Measurements from ENCODE around the gene ITGA8.

ITGA8 gene

DNA sequence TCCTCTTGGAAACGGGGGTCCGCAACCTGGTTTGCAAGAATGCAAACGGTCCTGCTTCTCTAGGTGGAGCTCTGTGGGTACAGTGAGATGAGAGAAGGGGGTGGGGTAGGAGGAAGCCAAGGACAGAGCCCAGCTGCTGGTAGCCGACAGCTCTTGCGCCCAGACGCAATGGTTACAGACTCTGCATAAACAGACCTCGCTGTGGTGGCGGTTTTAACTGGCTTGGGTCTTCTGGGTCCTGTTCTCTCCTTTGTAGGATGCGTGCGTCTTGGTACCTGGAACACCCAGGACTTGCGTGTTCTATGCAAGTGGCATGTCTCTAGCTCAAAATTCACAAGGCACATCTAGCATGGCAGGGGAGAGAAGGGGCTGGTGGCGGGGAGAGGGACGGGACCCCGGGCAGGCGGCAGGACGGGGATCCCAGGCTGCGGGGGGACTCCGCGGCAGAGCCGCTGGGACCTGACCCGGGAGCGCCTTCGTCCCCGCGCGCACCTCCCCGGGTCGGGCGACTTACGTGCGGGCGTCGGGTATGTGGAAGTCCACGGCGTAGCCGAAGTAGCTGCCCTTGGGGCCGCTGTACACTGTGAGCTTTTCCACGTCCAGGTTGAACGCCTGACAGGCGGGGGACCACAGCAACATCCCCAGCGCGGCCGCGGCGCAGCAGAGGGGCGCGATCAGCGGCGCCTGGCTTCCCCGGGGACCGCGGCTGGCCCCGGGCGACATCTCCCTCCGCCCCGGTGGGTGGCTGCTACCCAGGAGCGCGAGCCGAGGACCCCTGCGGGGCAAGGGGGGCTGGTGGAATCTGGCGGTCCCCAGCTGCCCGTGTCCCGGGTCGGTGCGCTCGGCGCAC, 448 bp downstream of the ITGA8 start:
- no peaks in the 10 kb centered on the region for H3K4me1 ChIP-seq (ENCODE audit: control insufficient read depth, insufficient read depth, low read length)
- peak overlapping the region; percentile 40 for H3K4me3 ChIP-seq (ENCODE audit: insufficient read depth, low read depth, low read length)
- H3K9me3 ChIP-seq (ENCODE audit: control insufficient read depth, low read length): no peaks in the 10 kb centered on the region
- H3K27ac ChIP-seq (ENCODE audit: insufficient read depth, low read depth, low read length, poor library complexity, severe bottlenecking): no peak overlapping the region
- H3K36me3 ChIP-seq (ENCODE audit: control insufficient read depth, insufficient read depth, low read length): no peaks in the 10 kb centered on the region
- H3K27me3 ChIP-seq (ENCODE audit: control insufficient read depth, insufficient read depth, low read length, poor library complexity, severe bottlenecking): peaks cover 37% of the 10 kb centered on the region
- 2 to 3% methylated on average over 67 of the region's 67 CpGs for WGBS, 2 experiments

DNA sequence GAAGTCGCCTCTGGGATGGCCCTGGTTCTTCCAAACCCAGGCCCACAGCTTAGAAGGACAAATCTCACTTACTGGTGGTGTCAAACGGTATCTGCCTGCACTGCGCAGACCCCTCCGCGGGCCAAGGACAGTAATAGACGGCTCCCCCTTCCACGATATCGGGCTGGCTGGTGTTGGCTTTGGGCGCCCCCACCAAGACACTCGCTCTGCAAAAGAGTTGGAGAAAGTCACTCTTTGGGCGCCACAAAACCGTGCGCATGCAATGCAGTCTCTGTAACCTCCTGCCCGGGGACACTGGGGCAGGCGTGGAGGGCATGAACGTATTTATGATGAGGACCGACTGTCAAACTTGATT, 1.1 kb downstream of the ITGA8 start:
- Histone ChIP-seq H3K27me3 (ENCODE audit: control insufficient read depth, insufficient read depth, low read length, poor library complexity, severe bottlenecking) (peaks cover 37% of the 10 kb centered on the region), H3K4me3 (ENCODE audit: insufficient read depth, low read depth, low read length) (peak overlapping the region; percentile 40), H3K27ac (ENCODE audit: insufficient read depth, low read depth, low read length, poor library complexity, severe bottlenecking) (no peak overlapping the region), H3K36me3 (ENCODE audit: control insufficient read depth, insufficient read depth, low read length) (no peaks in the 10 kb centered on the region), H3K9me3 (ENCODE audit: control insufficient read depth, low read length) (no peaks in the 10 kb centered on the region), H3K4me1 (ENCODE audit: control insufficient read depth, insufficient read depth, low read length) (no peaks in the 10 kb centered on the region)
- WGBS, 2 experiments: 49 to 52% methylated on average over 17 of the region's 17 CpGs

DNA sequence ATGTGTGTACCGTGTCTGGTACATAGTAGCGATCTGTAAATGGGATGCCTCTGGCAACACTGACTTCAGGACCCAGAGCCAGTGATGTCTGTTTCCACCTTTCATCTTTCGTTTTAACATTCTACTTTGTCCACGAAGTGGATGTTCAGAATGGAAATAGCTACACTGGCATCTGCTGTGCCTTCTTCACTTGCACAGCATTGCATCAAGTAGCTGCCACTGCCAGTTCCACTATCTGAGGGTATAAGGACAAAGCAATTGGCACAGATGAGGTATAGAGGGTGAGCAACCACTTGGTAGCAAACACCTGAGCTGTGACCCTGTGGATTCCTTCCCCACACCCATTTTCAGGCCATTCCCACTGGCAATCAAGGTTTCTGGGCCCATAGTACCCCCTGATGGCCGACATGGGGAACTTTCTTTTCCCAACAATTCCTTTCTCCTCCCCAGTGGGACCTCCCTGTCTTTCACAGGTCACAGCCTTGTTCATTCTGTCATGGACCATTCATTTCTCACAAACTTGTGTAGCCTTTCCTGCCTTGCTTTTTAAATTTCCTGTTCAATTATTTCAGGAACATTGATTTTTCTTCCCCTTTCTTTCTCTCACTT, 4.0 kb downstream of the ITGA8 start:
- Histone ChIP-seq H3K36me3 (ENCODE audit: control insufficient read depth, insufficient read depth, low read length) (no peaks in the 10 kb centered on the region), H3K9me3 (ENCODE audit: control insufficient read depth, low read length) (no peaks in the 10 kb centered on the region), H3K4me3 (ENCODE audit: insufficient read depth, low read depth, low read length) (no peak overlapping the region), H3K4me1 (ENCODE audit: control insufficient read depth, insufficient read depth, low read length) (no peaks in the 10 kb centered on the region), H3K27ac (ENCODE audit: insufficient read depth, low read depth, low read length, poor library complexity, severe bottlenecking) (no peak overlapping the region), H3K27me3 (ENCODE audit: control insufficient read depth, insufficient read depth, low read length, poor library complexity, severe bottlenecking) (peaks cover 33% of the 10 kb centered on the region)
- 58 to 61% methylated on average over 5 of the region's 5 CpGs for WGBS, 2 experiments

DNA sequence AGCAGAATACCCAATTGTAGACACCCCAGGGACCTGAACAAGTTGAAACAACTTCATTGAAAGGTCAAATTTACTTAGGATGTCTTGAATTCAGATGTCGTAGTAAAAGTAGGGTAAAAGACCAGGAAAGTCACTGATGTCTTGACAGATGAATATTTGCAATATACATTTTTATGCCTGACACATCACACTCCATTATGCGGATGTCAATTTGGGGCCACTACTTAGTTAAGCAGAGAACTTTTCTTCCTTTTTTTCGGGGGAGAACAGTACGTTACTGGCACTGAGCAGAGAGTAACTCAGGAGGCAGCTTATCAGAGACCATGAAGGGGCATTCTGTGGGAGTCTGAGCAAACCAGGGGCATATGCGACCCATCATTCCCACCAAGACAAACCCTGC, 4.9 kb downstream of the ITGA8 start:
- no peak overlapping the region for H3K4me3 ChIP-seq (ENCODE audit: insufficient read depth, low read depth, low read length)
- peaks cover 24% of the 10 kb centered on the region for H3K27me3 ChIP-seq (ENCODE audit: control insufficient read depth, insufficient read depth, low read length, poor library complexity, severe bottlenecking)
- H3K27ac ChIP-seq (ENCODE audit: insufficient read depth, low read depth, low read length, poor library complexity, severe bottlenecking): no peak overlapping the region
- H3K36me3 ChIP-seq (ENCODE audit: control insufficient read depth, insufficient read depth, low read length): no peaks in the 10 kb centered on the region
- no peaks in the 10 kb centered on the region for H3K9me3 ChIP-seq (ENCODE audit: control insufficient read depth, low read length)
- no peaks in the 10 kb centered on the region for H3K4me1 ChIP-seq (ENCODE audit: control insufficient read depth, insufficient read depth, low read length)
- 90 to 95% methylated on average over 5 of the region's 5 CpGs for WGBS, 2 experiments

DNA sequence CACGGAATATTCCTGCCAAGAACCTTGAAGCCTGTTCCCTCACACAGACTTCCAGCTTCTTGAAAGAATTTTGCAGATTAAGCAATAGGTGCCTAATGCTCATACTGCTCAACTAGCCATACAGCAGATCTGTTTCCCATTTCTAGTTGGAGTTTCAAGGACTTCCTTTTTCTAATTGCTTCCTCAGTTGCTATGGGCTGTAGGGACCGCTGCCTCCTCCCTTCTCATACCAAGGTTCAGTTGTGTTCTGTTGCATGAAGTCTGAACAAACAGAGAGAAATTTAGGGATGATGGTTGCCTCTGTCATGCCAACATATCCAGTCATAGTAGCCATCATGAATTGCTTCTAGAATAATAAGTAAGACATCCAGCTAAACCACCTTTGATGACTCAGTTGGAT, 6.8 kb downstream of the ITGA8 start:
- H3K36me3 ChIP-seq (ENCODE audit: control insufficient read depth, insufficient read depth, low read length): no peaks in the 10 kb centered on the region
- no peak overlapping the region for H3K27ac ChIP-seq (ENCODE audit: insufficient read depth, low read depth, low read length, poor library complexity, severe bottlenecking)
- no peaks in the 10 kb centered on the region for H3K4me1 ChIP-seq (ENCODE audit: control insufficient read depth, insufficient read depth, low read length)
- no peaks in the 10 kb centered on the region for H3K9me3 ChIP-seq (ENCODE audit: control insufficient read depth, low read length)
- 95 to 100% methylated on average over 2 of the region's 2 CpGs for WGBS, 2 experiments
- peaks cover 5% of the 10 kb centered on the region for H3K27me3 ChIP-seq (ENCODE audit: control insufficient read depth, insufficient read depth, low read length, poor library complexity, severe bottlenecking)
- no peak overlapping the region for H3K4me3 ChIP-seq (ENCODE audit: insufficient read depth, low read depth, low read length)

DNA sequence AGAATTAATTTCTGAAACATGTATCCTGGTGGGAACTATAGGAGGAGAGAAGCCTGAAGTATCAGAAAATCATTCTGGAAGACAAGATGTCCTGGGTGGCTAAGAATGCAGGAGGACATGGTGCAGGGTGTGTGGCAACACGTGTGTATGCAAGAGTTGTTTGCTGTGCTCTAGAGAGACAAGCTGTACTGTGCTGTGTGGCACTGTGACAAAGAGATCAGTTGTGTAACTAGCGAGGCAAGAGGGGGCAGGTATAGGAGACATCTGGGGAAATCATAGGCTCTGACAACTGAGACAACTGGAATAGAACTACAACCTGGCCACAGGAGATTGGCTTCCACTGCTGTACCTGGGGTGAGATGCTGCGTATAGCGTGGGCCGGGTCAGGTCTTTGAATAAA, 9.3 kb downstream of the ITGA8 start:
- 89 to 94% methylated on average over 5 of the region's 5 CpGs for WGBS, 2 experiments

DNA sequence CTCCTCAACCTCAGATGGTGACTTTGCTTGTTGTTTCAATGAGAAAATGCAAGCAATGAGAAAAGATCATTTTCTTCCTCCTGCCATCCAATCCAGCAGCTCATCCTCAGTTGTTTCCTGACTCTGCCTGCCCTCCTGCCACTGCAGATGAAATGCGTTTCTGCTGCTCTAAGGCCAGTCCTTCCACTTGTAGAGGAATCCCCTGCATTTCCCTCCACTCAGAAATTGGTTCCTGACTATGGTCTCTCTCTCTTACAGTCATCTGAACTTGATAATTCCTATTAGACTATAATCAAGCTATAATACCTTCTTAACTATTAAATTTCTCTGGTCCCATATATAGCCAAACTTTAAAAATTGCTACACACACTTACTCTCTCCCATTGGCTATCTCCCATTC, 14.4 kb downstream of the ITGA8 start:
- no peak overlapping the region for H3K4me3 ChIP-seq (ENCODE audit: insufficient read depth, low read depth, low read length)
- no peaks in the 10 kb centered on the region for H3K36me3 ChIP-seq (ENCODE audit: control insufficient read depth, insufficient read depth, low read length)
- H3K4me1 ChIP-seq (ENCODE audit: control insufficient read depth, insufficient read depth, low read length): no peaks in the 10 kb centered on the region
- no peak overlapping the region for H3K27ac ChIP-seq (ENCODE audit: insufficient read depth, low read depth, low read length, poor library complexity, severe bottlenecking)
- no peaks in the 10 kb centered on the region for H3K9me3 ChIP-seq (ENCODE audit: control insufficient read depth, low read length)
- 86 to 93% methylated on average over 1 of the region's 1 CpG for WGBS, 2 experiments
- H3K27me3 ChIP-seq (ENCODE audit: control insufficient read depth, insufficient read depth, low read length, poor library complexity, severe bottlenecking): no peaks in the 10 kb centered on the region

More for the DNA sequence above, 9.3 kb downstream of the ITGA8 start:
- Histone ChIP-seq H3K9me3 (ENCODE audit: control insufficient read depth, low read length) (no peaks in the 10 kb centered on the region), H3K27me3 (ENCODE audit: control insufficient read depth, insufficient read depth, low read length, poor library complexity, severe bottlenecking) (no peaks in the 10 kb centered on the region), H3K27ac (ENCODE audit: insufficient read depth, low read depth, low read length, poor library complexity, severe bottlenecking) (no peak overlapping the region), H3K4me3 (ENCODE audit: insufficient read depth, low read depth, low read length) (no peak overlapping the region), H3K4me1 (ENCODE audit: control insufficient read depth, insufficient read depth, low read length) (no peaks in the 10 kb centered on the region), H3K36me3 (ENCODE audit: control insufficient read depth, insufficient read depth, low read length) (no peaks in the 10 kb centered on the region)

DNA sequence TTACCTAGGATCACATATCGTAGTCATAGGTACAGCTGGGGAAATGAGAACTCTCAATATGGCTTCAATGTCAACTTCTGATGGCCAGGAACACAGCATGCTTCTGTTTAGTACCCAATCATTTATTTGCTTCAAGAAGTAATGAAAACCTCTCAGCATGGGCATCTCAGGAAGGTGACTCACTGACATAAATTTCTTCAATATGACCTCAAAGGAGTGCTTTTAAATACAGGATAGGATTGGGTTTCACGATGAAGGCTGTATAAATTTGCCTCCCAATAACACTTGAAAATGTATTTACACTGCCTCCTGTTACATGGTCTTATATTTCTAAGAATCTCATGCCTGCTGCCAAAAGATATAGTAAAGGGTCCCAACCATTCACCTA, 15.1 kb downstream of the ITGA8 start:
- WGBS, 2 experiments: 80 to 96% methylated on average over 2 of the region's 2 CpGs
- no peaks in the 10 kb centered on the region for H3K4me1 ChIP-seq (ENCODE audit: control insufficient read depth, insufficient read depth, low read length)
- no peak overlapping the region for H3K27ac ChIP-seq (ENCODE audit: insufficient read depth, low read depth, low read length, poor library complexity, severe bottlenecking)
- no peaks in the 10 kb centered on the region for H3K9me3 ChIP-seq (ENCODE audit: control insufficient read depth, low read length)
- no peaks in the 10 kb centered on the region for H3K36me3 ChIP-seq (ENCODE audit: control insufficient read depth, insufficient read depth, low read length)
- H3K27me3 ChIP-seq (ENCODE audit: control insufficient read depth, insufficient read depth, low read length, poor library complexity, severe bottlenecking): no peaks in the 10 kb centered on the region
- H3K4me3 ChIP-seq (ENCODE audit: insufficient read depth, low read depth, low read length): no peak overlapping the region

DNA sequence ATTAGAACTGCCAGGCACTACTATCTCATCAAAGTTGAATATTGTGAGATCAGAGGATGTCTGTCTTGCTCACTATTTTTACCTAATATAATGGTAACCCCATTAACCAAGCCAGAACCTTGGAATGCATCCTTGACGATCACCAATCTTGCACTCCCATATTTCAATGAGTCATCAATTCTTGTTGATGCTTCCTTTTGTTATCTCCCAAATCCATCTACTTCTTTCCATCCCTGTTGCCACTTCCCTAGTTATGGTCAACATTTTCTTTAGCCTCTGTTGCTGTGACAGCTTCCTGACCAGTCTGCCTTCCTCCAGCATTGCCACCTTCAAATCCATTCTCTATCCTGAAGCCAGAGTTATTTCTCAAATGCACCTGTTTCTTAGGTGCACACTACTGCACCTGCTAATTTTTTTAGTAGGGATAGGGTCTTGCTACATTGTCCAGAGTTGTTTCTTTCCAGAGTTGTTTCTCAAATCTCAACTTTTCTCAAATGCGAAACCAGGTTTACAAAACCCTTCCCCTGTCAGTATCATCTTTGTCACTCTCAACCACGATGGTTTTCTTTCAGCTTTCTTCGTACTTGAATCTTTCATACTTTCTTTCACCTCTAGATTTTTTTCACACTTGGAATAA, 15.7 kb downstream of the ITGA8 start:
- Histone ChIP-seq H3K4me3 (ENCODE audit: insufficient read depth, low read depth, low read length) (no peak overlapping the region), H3K36me3 (ENCODE audit: control insufficient read depth, insufficient read depth, low read length) (no peaks in the 10 kb centered on the region), H3K4me1 (ENCODE audit: control insufficient read depth, insufficient read depth, low read length) (no peaks in the 10 kb centered on the region), H3K27me3 (ENCODE audit: control insufficient read depth, insufficient read depth, low read length, poor library complexity, severe bottlenecking) (no peaks in the 10 kb centered on the region), H3K9me3 (ENCODE audit: control insufficient read depth, low read length) (no peaks in the 10 kb centered on the region), H3K27ac (ENCODE audit: insufficient read depth, low read depth, low read length, poor library complexity, severe bottlenecking) (no peak overlapping the region)
- 89 to 94% methylated on average over 4 of the region's 4 CpGs for WGBS, 2 experiments

DNA sequence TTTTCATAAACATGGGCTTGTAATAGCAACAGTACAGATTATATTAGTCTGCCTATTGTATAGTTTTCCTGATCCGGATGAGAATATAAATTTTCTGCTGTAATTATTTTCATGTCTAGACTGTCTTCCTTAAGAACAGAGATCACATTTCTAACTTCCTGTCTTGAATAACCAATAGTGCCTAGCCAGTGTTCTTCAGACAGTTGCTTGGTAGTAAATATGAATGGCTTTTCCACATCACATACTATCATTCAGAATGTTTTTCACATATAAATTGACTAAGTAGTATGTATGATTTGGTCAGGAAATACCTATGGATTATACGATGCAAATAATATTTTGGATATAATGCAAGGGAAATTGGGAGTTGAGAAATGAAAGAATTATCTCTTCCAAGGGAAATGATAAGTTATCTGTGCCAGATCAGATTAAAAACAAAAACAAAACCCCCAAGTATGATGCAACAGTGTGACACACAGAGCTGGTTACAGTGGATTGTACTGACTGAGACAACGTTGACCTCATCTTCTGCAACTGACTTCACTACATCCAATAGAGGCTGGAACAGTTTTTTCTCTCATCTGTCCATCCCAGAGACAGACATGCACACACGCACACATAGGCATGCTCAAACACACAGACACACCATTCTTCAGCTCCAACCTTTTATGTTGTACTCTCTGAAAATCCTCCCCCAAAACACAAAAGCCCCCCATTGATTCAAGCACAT, 16.4 kb downstream of the ITGA8 start:
- Histone ChIP-seq H3K27me3 (ENCODE audit: control insufficient read depth, insufficient read depth, low read length, poor library complexity, severe bottlenecking) (no peaks in the 10 kb centered on the region), H3K9me3 (ENCODE audit: control insufficient read depth, low read length) (no peaks in the 10 kb centered on the region), H3K36me3 (ENCODE audit: control insufficient read depth, insufficient read depth, low read length) (no peaks in the 10 kb centered on the region), H3K4me3 (ENCODE audit: insufficient read depth, low read depth, low read length) (no peak overlapping the region), H3K27ac (ENCODE audit: insufficient read depth, low read depth, low read length, poor library complexity, severe bottlenecking) (no peak overlapping the region), H3K4me1 (ENCODE audit: control insufficient read depth, insufficient read depth, low read length) (no peaks in the 10 kb centered on the region)
- 93 to 95% methylated on average over 3 to 4 of the region's 4 CpGs for WGBS, 2 experiments
